ENCODE data around the gene SREBF2.
A peak's percentile ranks its signal among the peaks of the same experiment; 100 is the strongest.

The SREBF2 gene

GRCh38 chr22:41875531-41876270 lies 42.8 kb downstream of the SREBF2 start:
- Mint-ChIP-seq H3K4me1 (peaks cover 28% of the 10 kb centered on the region), H3K27ac (peak overlapping the region; percentile 68), H3K9me3 (no peaks in the 10 kb centered on the region), H3K4me3 (no peak overlapping the region), H3K36me3 (peaks cover 73% of the 10 kb centered on the region), H3K27me3 (no peaks in the 10 kb centered on the region)
- no peak for ATAC-seq

DNA sequence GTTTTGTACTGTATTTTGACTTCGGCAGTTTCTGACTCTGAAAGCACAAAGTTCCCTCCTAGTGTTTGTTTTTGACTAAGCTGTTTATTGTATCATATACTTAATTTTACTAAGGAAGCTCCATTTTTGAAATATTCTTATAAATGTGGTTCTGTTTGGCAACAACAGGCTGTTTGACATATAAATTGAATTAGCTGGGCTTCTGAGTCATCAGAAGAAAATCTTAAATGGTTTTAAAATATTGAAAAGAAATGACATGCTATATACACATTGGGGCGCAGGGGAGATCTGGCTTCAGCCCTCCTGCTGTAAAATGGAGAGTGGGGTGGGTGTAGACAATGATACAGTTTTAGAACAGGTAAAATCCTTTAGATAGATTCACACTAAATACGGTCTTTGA lies 43.4 kb downstream of the SREBF2 start:
- ATAC-seq = no peak
- Mint-ChIP-seq H3K27ac (peak overlapping the region; percentile 68), H3K9me3 (no peaks in the 10 kb centered on the region), H3K36me3 (peaks cover 72% of the 10 kb centered on the region), H3K4me1 (peaks cover 26% of the 10 kb centered on the region), H3K4me3 (no peak overlapping the region), H3K27me3 (no peaks in the 10 kb centered on the region)

DNA sequence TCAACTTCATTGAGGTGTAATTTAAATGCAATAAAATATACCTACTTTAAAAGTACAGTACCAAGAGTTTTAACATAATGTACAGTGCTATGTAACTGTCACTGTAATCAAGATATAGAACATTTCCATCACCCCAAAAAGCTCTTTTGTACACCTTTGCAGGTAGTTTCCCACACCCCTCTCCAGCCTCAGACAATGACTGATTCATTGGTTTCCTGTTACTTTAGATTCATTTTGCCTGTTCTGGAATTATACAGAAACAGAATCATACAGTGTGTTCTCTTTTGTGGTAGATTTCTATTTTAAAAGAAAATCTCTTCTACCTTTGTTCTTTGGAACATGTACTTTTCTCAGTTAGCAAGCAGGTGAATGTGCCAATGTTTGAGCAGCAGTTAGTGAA lies 43.8 kb downstream of the SREBF2 start:
- H3K4me3 Mint-ChIP-seq = no peak overlapping the region
- H3K9me3 Mint-ChIP-seq = no peaks in the 10 kb centered on the region
- H3K4me1 Mint-ChIP-seq = peaks cover 26% of the 10 kb centered on the region
- no peaks in the 10 kb centered on the region for H3K27me3 Mint-ChIP-seq
- peak overlapping the region; percentile 68 for H3K27ac Mint-ChIP-seq
- ATAC-seq = no peak
- peaks cover 72% of the 10 kb centered on the region for H3K36me3 Mint-ChIP-seq

GRCh38 chr22:41880653-41881052 lies 47.7 kb downstream of the SREBF2 start:
- Mint-ChIP-seq H3K27me3 (no peaks in the 10 kb centered on the region), H3K4me3 (no peak overlapping the region), H3K4me1 (peaks cover 51% of the 10 kb centered on the region), H3K27ac (no peak overlapping the region), H3K9me3 (no peaks in the 10 kb centered on the region), H3K36me3 (peaks cover 83% of the 10 kb centered on the region)
- ATAC-seq = no peak

DNA sequence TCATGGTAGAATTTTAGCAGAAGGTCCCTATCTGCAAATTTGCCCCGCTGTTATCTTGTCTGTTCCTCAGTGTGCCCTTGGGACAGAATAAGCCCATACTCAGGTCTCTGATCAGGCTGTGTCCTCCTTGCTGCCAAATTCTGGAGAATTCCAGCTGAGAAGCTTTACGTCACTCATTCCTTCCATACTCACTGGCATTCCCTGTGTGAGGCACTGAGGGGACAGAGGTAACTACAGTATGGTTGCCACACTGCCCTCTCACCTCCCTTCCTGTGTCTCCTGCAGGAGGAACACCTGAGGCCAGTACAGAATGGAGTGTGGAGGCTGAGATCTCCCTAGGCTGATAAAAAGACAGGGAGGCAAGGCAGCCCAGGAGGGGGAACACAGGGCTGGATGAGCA lies 50.5 kb downstream of the SREBF2 start:
- Mint-ChIP-seq H3K9me3 (no peaks in the 10 kb centered on the region), H3K27ac (peak overlapping the region; percentile 78)

DNA sequence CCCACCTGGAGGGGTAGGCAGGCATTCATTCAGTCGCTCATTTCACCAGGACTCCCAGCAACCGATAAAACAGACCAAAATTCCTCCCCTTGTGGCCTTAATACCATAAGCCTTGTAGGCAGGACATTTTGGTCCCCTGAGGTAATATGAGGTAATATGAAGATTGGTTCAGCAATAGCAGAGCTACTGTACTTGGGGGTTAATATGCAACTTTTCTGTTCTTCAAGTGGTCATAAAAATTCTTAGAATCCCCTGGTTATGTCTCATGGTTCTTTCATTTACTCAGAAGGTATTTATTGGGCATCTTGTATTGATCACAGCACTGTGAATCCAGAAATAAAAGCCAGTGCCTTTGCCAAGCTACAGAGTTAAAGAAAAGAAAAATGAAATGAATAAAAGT lies 52.2 kb downstream of the SREBF2 start:
- no peaks in the 10 kb centered on the region for H3K27me3 Mint-ChIP-seq
- peaks cover 84% of the 10 kb centered on the region for H3K36me3 Mint-ChIP-seq
- ATAC-seq = no peak
- peak overlapping the region; percentile 78 for H3K27ac Mint-ChIP-seq
- no peaks in the 10 kb centered on the region for H3K9me3 Mint-ChIP-seq
- no peak overlapping the region for H3K4me3 Mint-ChIP-seq
- H3K4me1 Mint-ChIP-seq = peaks cover 74% of the 10 kb centered on the region

More for the DNA sequence above, 50.5 kb downstream of the SREBF2 start:
- H3K4me3 Mint-ChIP-seq = no peak overlapping the region
- H3K36me3 Mint-ChIP-seq = peaks cover 83% of the 10 kb centered on the region
- H3K4me1 Mint-ChIP-seq = peaks cover 78% of the 10 kb centered on the region
- H3K27me3 Mint-ChIP-seq = no peaks in the 10 kb centered on the region
- ATAC-seq = no peak

GRCh38 chr22:41885516-41885915 lies 52.6 kb downstream of the SREBF2 start:
- peaks cover 74% of the 10 kb centered on the region for H3K4me1 Mint-ChIP-seq
- no peaks in the 10 kb centered on the region for H3K27me3 Mint-ChIP-seq
- peak overlapping the region; percentile 78 for H3K27ac Mint-ChIP-seq
- no peak for ATAC-seq
- H3K36me3 Mint-ChIP-seq = peaks cover 84% of the 10 kb centered on the region
- H3K9me3 Mint-ChIP-seq = no peaks in the 10 kb centered on the region
- H3K4me3 Mint-ChIP-seq = no peak overlapping the region

DNA sequence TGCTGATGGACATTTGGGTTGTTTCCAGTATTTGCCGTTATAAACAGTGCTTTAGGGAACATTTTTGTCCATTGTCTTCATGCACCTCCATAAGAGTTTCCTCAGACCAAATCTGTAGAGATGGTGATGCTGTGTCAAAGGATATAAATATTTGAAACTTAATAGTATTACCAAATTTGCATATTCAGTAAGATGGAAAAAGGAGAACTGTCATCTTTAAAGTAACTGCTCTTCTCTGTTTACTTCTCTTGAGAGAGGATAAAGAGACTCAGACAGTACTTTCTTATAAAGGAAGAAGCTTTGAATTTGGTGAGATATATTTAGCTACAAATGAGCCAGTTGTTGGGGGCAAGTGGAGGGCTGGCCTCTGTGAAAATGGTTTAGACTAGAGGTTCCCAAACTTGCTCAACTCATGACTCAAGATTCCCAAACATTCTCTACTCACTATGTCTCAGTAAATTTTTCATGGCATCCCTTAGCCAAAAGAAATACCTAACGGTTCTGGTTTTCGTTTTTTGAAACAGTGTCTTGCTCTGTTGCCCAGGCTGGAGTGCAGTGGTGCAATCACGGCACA lies 55.8 kb downstream of the SREBF2 start:
- Mint-ChIP-seq H3K27me3 (no peaks in the 10 kb centered on the region), H3K36me3 (peaks cover 78% of the 10 kb centered on the region), H3K9me3 (no peaks in the 10 kb centered on the region), H3K4me1 (peaks cover 51% of the 10 kb centered on the region), H3K4me3 (no peak overlapping the region), H3K27ac (peak overlapping the region; percentile 78)
- ATAC-seq = peak; percentile 56

- no peaks in the 10 kb centered on the region for H3K9me3 Mint-ChIP-seq
Observed at GRCh38 chr22:41891407-41891806, 58.5 kb downstream of the SREBF2 start.

DNA sequence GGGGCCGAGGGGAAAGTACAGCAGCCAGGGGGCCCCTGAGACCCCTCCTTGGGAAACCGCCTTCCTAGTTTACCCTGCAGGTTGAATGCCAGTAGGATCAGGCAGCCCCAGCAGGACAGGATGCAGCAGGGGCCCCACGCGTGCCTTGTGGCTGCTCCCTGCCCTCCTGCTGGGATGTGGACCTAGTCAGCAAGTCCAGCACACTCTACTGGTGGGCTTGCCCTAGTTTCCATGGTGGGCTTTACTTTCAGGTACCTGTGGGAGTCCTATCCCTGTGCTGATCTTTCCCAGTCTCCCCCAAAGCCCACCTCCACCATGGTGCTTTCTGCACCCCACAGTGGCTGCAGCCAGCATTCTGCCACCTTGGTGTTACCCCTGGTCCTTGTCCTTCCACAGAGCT lies 59.8 kb downstream of the SREBF2 start:
- no peak for ATAC-seq
- Mint-ChIP-seq H3K27ac (no peak overlapping the region), H3K9me3 (no peaks in the 10 kb centered on the region), H3K4me1 (peaks cover 16% of the 10 kb centered on the region), H3K36me3 (peaks cover 60% of the 10 kb centered on the region), H3K27me3 (no peaks in the 10 kb centered on the region), H3K4me3 (no peak overlapping the region)

More at GRCh38 chr22:41891407-41891806, 58.5 kb downstream of the SREBF2 start:
- Mint-ChIP-seq H3K36me3 (peaks cover 61% of the 10 kb centered on the region), H3K4me1 (peaks cover 29% of the 10 kb centered on the region), H3K4me3 (no peak overlapping the region), H3K27me3 (no peaks in the 10 kb centered on the region), H3K27ac (peak overlapping the region; percentile 48)
- ATAC-seq = no peak

- Mint-ChIP-seq H3K4me1 (peaks cover 5% of the 10 kb centered on the region), H3K4me3 (no peak overlapping the region), H3K9me3 (no peaks in the 10 kb centered on the region), H3K27me3 (no peaks in the 10 kb centered on the region), H3K36me3 (peaks cover 60% of the 10 kb centered on the region), H3K27ac (no peak overlapping the region)
- ATAC-seq = no peak
Observed at GRCh38 chr22:41893591-41894375, 60.9 kb downstream of the SREBF2 start.

GRCh38 chr22:41898645-41899044 lies 65.7 kb downstream of the SREBF2 start:
- Mint-ChIP-seq H3K4me3 (no peak overlapping the region), H3K9me3 (no peaks in the 10 kb centered on the region), H3K27me3 (no peaks in the 10 kb centered on the region), H3K4me1 (no peaks in the 10 kb centered on the region), H3K36me3 (peaks cover 58% of the 10 kb centered on the region), H3K27ac (no peak overlapping the region)
- no peak for ATAC-seq

GRCh38 chr22:41899110-41899509 lies 66.2 kb downstream of the SREBF2 start:
- Mint-ChIP-seq H3K4me1 (no peaks in the 10 kb centered on the region), H3K9me3 (no peaks in the 10 kb centered on the region), H3K27me3 (no peaks in the 10 kb centered on the region), H3K27ac (no peak overlapping the region), H3K36me3 (peaks cover 62% of the 10 kb centered on the region), H3K4me3 (no peak overlapping the region)
- ATAC-seq = no peak

GRCh38 chr22:41899992-41900651 lies 67.2 kb downstream of the SREBF2 start:
- Mint-ChIP-seq H3K27me3 (no peaks in the 10 kb centered on the region), H3K4me1 (no peaks in the 10 kb centered on the region), H3K9me3 (no peaks in the 10 kb centered on the region), H3K4me3 (no peak overlapping the region), H3K36me3 (peaks cover 71% of the 10 kb centered on the region), H3K27ac (no peak overlapping the region)
- ATAC-seq = no peak

DNA sequence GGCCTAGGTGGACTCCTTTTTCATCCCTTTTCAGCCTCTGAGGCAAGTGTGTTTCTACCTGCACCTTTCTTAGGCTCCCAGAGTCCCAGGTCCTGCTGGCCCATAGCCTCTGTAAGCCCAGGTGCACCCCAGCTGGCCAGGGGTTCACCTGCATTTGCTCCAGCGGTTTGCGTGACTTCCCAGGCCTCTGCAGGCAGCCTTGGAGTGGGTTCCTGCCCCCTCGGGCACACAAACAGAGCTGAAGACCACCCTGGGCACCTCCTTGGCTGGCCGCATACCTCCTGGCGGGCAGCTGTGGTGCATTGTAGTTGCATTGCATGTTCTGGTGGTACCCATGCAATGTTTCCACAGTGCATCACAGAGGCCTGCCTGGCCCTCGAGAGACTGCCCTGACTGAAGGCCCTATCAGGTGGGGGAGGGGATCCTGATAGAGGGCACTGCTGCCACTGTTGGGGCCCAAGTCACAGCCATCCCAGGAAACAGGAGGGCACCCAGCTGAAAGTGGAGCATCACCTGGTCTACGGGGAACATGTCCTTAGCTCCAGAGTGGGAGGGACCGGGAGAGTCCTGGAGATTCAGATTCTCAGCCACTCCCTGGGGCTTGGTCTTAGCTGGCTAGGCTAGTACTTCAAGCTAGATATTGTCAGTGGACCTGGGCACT lies 67.9 kb downstream of the SREBF2 start:
- Mint-ChIP-seq H3K4me3 (no peak overlapping the region), H3K9me3 (no peaks in the 10 kb centered on the region), H3K27ac (no peak overlapping the region), H3K36me3 (peaks cover 76% of the 10 kb centered on the region), H3K4me1 (peaks cover 3% of the 10 kb centered on the region), H3K27me3 (no peaks in the 10 kb centered on the region)
- ATAC-seq = no peak

Data from stimulated activated memory B cell treated with anti-CD40 and anti-IgM and Interleukin-4, amounts not matched to agents 10 μg/mL and 1 μg/mL and 100 μg/mL, for 72 hours (primary cell).